Measurements from ENCODE around the gene RPGRIP1. TPM values are rescaled to one million over a fixed set of nuclear protein-coding genes. Genes with fewer than 3 reads are reported as not detected.
A peak's percentile ranks its signal among the peaks of the same experiment; 100 is the strongest.
"Not testable (repeated sequence)": the region's sequence is repeated elsewhere in the genome, so short reads cannot be mapped to it uniquely, and the experiment has no call there.

RPGRIP1 gene
- total RNA-seq, 2 experiments from 2014 or later: not detected

DNA sequence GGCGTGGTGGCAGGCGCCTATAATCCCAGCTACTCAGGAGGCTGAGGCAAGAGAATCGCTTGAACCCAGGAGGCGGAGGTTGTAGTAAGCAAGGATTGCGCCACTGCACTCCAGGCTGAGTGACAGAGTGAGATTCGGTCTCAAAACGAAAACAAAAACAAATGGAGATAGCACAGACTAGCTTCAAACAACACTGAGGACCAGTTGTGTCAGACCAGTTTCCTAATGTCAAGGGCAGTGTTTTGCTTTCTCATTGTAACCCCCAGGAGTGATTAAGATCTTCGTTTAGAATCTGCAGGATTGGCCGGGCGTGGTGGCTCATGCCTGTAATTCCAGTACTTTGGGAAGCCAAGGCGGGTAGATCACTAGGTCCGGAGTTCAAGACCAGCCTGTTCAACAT, 18.5 kb downstream of the RPGRIP1 start:
- no peak for DNase-seq
- H3K27me3 Mint-ChIP-seq: peaks cover 13% of the 10 kb centered on the region
- POLR2A ChIA-PET: interaction anchor here (0.6 to 1.3 kb wide), 3 partner anchors 43 to 155 kb away, joined by 3 to 4 read pairs (median 4); no protein-coding TSS in a partner anchor
- H3K4me3 Mint-ChIP-seq: no peak overlapping the region
- H3K36me3 Mint-ChIP-seq (ENCODE audit: low read depth): no peaks in the 10 kb centered on the region
- H3K27ac Mint-ChIP-seq: no peak overlapping the region
- intact Hi-C loops (cut with micrococcal nuclease): no loop called here
- peaks cover 6% of the 10 kb centered on the region for H3K4me1 Mint-ChIP-seq (ENCODE audit: low read depth)
- CTCF ChIA-PET: interaction anchor here (0.9 to 1.2 kb wide), 2 partner anchors 9 to 28 kb away, joined by 3 read pairs; no protein-coding TSS in a partner anchor
- no peak for ATAC-seq
- TF ChIP-seq, protein P1, sequence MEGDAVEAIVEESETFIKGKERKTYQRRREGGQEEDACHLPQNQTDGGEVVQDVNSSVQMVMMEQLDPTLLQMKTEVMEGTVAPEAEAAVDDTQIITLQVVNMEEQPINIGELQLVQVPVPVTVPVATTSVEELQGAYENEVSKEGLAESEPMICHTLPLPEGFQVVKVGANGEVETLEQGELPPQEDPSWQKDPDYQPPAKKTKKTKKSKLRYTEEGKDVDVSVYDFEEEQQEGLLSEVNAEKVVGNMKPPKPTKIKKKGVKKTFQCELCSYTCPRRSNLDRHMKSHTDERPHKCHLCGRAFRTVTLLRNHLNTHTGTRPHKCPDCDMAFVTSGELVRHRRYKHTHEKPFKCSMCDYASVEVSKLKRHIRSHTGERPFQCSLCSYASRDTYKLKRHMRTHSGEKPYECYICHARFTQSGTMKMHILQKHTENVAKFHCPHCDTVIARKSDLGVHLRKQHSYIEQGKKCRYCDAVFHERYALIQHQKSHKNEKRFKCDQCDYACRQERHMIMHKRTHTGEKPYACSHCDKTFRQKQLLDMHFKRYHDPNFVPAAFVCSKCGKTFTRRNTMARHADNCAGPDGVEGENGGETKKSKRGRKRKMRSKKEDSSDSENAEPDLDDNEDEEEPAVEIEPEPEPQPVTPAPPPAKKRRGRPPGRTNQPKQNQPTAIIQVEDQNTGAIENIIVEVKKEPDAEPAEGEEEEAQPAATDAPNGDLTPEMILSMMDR (IDR thresholded peaks at IDR 0.05): no peak
- no peaks in the 10 kb centered on the region for H3K9me3 Mint-ChIP-seq

DNA sequence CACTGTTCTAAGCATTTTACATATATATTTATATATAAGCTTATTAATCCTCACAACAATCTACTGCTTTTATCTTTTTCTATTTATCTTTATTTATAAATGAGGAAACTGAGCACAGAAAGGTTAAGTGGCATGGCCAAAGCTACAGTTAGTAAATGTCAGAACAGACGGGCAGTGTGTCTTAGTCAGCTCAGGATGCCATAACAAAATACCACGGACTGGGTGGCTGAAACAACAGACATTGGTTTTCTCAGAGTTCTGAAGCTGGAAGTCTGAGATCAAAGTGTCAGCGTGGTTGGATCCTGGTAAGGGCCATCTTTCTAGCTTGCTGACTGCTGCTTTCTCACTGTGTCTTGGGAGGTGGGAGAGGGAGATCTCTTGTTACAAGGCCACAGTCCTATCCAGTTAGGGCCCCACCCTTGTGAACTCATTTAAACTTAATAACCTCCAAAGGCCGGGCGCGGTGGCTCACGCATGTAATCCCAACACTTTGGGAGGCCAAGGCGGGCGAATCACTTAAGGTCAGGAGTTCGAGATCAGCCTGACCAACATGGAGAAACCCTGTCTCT, 19.8 kb downstream of the RPGRIP1 start:
- Mint-ChIP-seq H3K27ac (no peak overlapping the region), H3K9me3 (no peaks in the 10 kb centered on the region), H3K27me3 (peaks cover 13% of the 10 kb centered on the region), H3K36me3 (ENCODE audit: low read depth) (no peaks in the 10 kb centered on the region), H3K4me3 (no peak overlapping the region), H3K4me1 (ENCODE audit: low read depth) (peaks cover 6% of the 10 kb centered on the region)
- ChIA-PET POLR2A (no interaction called here), CTCF (interaction anchor here (0.7 to 1.2 kb wide), 5 partner anchors 10 to 143 kb away, joined by 3 to 4 read pairs (median 4); no protein-coding TSS in a partner anchor)
- intact Hi-C loops (cut with micrococcal nuclease): no loop called here
- DNase-seq (peak; percentile 7), ATAC-seq (no peak)
- TF ChIP-seq, protein P1 (IDR thresholded peaks at IDR 0.05): no peak

DNA sequence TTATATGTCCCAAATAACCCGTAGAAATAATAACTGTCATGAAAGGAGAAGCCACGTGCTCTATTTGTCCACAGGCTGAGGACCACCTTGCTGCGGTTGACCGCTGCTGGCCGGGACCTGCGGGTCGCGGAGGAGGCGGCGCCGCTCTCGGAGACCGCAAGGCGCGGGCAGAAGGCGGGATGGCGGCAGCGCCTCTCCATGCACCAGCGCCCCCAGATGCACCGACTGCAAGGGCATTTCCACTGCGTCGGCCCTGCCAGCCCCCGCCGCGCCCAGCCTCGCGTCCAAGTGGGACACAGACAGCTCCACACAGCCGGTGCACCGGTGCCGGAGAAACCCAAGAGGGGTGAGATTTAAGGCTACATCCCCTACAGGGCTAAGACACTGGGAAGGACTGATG, 21.0 kb downstream of the RPGRIP1 start:
- Mint-ChIP-seq H3K27ac (no peak overlapping the region), H3K4me3 (peak overlapping the region; percentile 27), H3K36me3 (ENCODE audit: low read depth) (no peaks in the 10 kb centered on the region), H3K9me3 (no peaks in the 10 kb centered on the region), H3K27me3 (peaks cover 13% of the 10 kb centered on the region), H3K4me1 (ENCODE audit: low read depth) (peaks cover 6% of the 10 kb centered on the region)
- ChIA-PET CTCF (no interaction called here), POLR2A (no interaction called here)
- ATAC-seq: peak; percentile 77
- TF ChIP-seq, protein P1 (IDR thresholded peaks at IDR 0.05): no peak
- intact Hi-C loops (cut with micrococcal nuclease): no loop called here
- DNase-seq: peak; percentile 44

DNA sequence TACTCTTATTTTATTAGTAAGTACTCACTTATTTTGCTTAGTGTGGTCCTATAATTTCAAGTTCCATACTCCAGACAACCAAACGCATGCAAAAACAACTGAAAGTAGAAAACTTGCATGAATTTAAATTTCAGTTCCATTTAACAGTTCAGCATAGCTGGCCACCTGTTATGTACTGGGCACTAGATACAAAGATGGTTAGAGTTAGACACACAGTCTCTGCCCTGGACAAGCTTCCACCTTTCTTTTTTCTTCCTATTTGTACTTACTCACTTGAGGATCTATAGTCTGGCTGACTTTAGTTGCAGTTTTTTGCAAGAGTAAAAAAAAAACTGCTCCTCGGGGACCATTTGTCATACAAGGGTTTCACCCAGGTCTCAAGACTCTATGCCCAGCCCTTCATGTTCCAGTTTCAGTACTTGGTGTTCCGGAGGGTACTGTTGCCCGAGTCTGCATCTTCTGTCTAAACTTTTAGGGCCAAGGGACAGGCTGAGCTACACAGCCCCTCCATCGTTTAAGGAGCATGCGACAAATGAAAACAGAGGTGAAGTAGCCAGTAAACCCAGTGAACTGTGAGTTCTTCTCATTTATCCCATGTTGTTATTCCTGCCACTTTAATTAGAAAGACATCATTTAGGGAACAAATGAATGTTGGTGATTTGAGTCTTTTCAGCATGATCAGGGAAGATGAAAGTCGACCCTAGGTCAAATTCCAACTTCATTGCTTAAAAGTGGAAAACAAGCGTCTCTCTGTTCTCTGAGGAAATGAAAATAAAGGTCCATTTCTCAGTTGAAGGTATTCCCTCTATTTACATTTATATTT, 22.3 kb downstream of the RPGRIP1 start:
- no peak overlapping the region for H3K4me3 Mint-ChIP-seq
- CTCF ChIA-PET: no interaction called here
- DNase-seq: no peak
- H3K36me3 Mint-ChIP-seq (ENCODE audit: low read depth): no peaks in the 10 kb centered on the region
- ATAC-seq: no peak
- H3K27ac Mint-ChIP-seq: no peak overlapping the region
- H3K27me3 Mint-ChIP-seq: peaks cover 13% of the 10 kb centered on the region
- peaks cover 6% of the 10 kb centered on the region for H3K4me1 Mint-ChIP-seq (ENCODE audit: low read depth)
- POLR2A ChIA-PET: interaction anchor here (1.3 kb wide), 1 partner anchor 19 kb away, joined by 3 read pairs; no protein-coding TSS in a partner anchor
- intact Hi-C loops (cut with micrococcal nuclease): no loop called here
- TF ChIP-seq, protein P1 (IDR thresholded peaks at IDR 0.05): no peak
- no peaks in the 10 kb centered on the region for H3K9me3 Mint-ChIP-seq

DNA sequence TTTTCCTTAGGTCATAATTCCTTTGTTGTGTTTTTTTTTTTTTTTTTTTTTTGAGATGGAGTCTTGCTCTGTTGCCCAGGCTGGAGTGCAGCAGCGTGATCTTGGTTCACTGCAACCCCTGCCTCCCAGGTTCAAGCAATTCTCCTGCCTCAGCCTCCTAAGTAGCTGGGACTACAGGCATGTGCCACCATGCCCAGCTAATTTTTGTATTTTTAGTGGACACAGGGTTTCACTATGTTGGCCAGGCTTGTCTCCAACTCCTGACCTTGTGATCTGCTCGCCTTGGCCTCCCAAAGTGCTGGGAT, 22.9 kb downstream of the RPGRIP1 start:
- H3K4me3 Mint-ChIP-seq; H3K4me1 Mint-ChIP-seq (ENCODE audit: low read depth); intact Hi-C loops (cut with micrococcal nuclease); H3K27ac Mint-ChIP-seq; ATAC-seq; DNase-seq; CTCF ChIA-PET; H3K36me3 Mint-ChIP-seq (ENCODE audit: low read depth); H3K9me3 Mint-ChIP-seq: not testable (repeated sequence)
- peaks cover 13% of the 10 kb centered on the region for H3K27me3 Mint-ChIP-seq
- POLR2A ChIA-PET: interaction anchor here (1.3 kb wide), 1 partner anchor 19 kb away, joined by 3 read pairs; no protein-coding TSS in a partner anchor

Measured in activated CD8-positive, alpha-beta T cell treated with anti-CD3 and anti-CD28 coated beads for 36 hours (primary cell).